H54 (cell line): ENCODE data around the gene ATOH8.
A peak's percentile ranks its signal among the peaks of the same experiment; 100 is the strongest.

Experiments
- DNase-seq: peaks from one replicate; pipeline ENCODE4 v3.0.0; 2011; ENCODE audit warnings: low spot score, mixed read lengths; ENCODE audit not compliant: insufficient read length
- FAIRE-seq: peaks from 3 replicates; lab custom pipeline; 2011; peaks lifted over from hg19 to GRCh38; lab: Jason Lieb, UNC
- POLR2A ChIP-seq: IDR thresholded peaks from 2 replicates; pipeline ENCODE4 v1.6.1; 2011; ENCODE audit warnings: low read depth, mild to moderate bottlenecking, low read length

Gene ATOH8

DNA sequence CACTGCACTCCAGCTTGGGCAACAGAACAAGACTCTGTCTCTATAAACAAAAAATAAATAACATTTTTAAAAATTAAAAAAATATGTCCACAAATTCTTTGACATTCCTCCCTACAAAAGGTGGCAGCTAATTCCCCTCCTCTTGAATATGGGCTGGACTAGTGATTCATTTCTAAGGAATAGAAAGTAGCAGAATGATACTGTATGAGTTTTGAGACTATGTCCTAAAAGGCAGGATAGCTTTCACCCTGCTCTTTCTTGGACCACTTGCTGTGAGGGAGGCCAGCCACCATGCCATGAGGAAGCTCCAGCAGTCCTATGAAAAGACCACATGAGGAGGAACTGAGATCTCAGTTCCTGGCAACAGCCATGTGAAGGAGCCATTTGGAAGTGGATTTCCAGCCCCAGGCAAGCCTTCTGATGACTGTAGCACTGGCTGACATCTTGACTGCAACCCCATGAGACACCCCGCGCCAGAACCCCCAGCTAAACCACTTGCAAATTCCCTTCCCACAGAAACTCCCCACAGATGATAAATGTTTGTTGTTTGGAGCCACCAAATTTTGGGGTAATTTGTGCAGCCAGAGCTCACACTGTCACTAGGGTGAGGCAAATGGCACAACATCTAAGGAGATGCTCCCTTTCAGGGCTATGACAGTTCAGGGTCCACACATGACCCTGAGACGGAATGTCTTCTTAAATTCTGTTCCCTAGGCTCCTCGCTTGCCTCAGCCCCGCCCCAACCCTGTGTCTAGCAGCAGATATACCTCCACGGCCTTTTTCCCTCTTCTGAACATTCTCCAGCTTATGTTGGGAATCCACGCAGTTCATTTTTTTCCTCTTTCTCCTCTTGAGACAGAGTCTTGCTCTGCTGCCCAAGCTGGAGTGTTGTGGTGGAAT is 17.1 kb upstream of the ATOH8 start:
- FAIRE-seq, result no peak
- TF ChIP-seq POLR2A, result no peak
- DNase-seq, result no peak

GRCh38 chr2:85737481-85737880 is 16.3 kb upstream of the ATOH8 start:
- DNase-seq (peak; percentile 65), FAIRE-seq (no peak)
- TF ChIP-seq POLR2A, result no peak

DNA sequence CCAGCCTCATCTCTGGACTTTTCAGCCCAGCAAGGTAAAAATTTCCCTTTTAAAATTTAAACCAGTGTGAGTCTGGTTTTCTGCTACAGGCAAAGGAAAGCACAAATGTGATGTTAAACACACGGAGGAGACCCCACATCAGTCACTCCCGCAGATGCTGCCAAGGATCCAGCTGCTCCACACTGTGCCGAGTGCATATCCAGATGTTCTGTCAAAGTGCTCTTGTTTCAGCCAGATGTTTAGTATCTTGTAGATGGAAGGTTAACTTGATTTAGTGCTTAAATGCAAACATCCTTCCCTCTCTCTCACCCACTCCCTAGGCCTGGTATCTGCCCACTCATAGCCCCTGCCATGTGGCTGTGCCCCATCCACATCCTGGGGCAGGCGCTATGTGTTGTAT is 15.8 kb upstream of the ATOH8 start:
- FAIRE-seq (no peak), DNase-seq (no peak)
- no peak for TF ChIP-seq POLR2A

DNA sequence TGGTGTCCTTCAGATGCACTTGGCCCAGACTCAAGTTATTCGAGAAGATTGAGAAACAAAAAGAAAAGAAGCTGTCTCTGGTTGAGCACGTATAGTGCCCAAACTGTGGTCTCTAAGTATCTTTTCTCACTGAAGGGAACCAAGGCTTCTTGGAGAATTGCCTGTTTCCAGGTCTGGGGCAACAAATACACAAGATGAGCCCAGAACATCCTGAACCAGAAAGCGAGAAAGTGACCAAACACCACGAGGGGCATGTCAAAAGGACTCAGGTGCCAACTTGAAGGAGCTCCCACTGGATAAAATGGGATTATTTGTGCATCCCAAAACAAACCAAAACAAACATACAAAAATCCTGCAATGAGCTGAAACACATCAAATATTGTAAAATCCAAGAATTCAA is 13.6 kb upstream of the ATOH8 start:
- no peak for FAIRE-seq
- no peak for DNase-seq
- no peak for TF ChIP-seq POLR2A

- TF ChIP-seq POLR2A, result no peak
- no peak for DNase-seq
- FAIRE-seq, result no peak
Measured at GRCh38 chr2:85741211-85741832, 12.5 kb upstream of the ATOH8 start.

DNA sequence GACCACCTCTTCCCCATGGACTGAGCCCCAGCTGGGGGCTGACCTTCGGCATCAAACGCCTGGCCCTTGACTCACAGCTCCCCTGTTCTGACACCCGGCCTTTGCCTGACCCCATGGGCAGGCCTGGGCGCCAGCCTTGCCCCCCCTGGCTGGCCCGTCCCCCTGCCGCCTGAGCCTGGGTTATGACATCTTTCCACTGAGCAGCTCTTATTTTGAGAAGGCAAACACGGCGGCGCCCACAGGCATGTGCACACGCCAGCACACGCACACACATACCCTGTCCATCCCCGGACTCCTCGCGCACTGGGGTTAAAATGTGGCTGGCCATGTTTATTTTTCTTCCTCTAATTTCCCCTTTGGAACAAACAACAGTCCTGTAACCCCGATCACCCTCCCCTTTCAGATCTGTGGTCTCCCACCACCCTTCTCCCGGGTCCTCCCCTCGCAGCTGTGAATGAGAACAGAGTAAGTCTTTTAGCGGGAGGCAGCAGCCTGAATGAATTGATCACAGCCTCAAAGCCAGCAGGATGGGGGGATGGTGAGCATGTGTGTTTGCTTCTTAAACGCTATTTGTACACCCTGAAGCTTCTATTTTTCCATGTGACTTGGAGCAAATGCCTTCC is 11.8 kb upstream of the ATOH8 start:
- DNase-seq (no peak), FAIRE-seq (no peak)
- TF ChIP-seq POLR2A, result no peak

DNA sequence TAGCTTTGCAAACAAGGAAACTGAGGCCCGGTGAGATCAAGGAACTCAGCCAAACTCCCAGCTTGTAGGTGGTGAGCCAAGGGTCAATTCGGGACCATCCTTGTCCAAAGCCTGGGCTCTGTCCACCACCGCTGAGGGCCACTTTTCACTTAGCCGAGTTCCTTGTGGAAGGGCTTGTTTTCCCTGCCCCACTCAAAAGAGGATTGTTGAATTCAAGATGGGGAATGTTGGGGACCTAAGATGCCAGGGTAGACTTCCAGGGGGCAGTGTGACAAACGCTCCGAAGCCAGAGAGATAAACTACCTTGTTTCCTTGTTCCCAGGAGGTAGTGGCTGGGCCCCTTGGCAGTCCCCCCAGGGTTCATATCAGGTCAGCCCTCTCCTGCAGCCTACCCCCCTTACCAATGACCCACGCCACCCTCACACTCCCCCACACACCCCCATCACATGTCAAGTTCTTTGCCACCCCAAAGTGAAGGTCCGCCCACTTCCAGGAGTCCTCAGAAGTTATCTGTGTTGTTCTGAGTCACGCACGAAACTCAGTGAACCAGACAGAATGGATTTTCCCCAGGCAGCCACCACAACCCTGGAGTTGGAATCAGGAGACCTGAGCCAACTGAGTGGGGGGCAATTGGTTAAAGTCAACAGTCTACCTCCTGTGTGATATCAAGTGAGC is 10.3 kb upstream of the ATOH8 start:
- FAIRE-seq (no peak), DNase-seq (no peak)
- no peak for TF ChIP-seq POLR2A

- FAIRE-seq (no peak), DNase-seq (no peak)
- no peak for TF ChIP-seq POLR2A
Measured at GRCh38 chr2:85744055-85744454, 9.7 kb upstream of the ATOH8 start.

DNA sequence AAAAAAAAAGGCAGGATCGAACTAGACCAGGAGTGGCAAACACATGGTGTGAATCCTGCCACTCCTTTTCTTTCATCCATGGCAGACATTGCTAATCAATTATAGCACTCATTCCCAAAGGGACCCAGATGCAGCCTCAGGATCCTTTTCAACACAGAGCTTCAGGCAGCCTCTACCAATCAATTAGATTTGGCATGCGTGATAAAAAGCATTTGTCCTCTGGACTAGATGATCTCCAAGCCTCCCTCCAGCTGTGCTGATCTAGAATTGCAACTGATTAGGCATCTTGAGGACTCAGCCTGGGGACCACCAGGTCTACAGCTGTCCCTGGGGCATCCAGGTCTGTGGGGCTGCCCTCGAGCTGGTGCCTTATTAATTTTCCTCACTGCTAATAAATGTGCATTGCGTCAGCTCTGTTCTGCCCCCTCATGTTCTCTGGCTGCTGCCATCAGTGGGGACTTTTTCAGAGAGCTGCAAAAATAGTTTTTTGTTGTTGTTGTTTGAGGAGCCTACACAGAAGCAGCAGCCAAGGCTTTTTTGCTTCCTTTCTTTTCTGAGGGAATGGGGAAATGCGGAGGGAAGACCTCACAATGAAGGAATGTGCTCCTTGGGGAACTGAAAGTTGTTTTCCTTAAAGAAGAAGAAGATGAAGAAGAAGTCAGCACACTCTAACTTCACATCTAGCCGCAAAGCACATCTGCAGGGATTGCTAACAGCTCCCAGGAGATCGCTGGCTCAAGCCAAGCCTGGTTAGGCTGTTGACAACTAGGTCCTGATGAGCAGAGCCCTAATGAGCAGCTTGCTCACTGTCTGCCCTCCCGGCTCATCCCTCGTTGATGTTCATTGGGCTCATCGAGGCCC is 8.8 kb upstream of the ATOH8 start:
- DNase-seq (no peak), FAIRE-seq (no peak)
- TF ChIP-seq POLR2A, result no peak

GRCh38 chr2:85745619-85746018 is 8.2 kb upstream of the ATOH8 start:
- DNase-seq (no peak), FAIRE-seq (no peak)
- TF ChIP-seq POLR2A, result no peak

DNA sequence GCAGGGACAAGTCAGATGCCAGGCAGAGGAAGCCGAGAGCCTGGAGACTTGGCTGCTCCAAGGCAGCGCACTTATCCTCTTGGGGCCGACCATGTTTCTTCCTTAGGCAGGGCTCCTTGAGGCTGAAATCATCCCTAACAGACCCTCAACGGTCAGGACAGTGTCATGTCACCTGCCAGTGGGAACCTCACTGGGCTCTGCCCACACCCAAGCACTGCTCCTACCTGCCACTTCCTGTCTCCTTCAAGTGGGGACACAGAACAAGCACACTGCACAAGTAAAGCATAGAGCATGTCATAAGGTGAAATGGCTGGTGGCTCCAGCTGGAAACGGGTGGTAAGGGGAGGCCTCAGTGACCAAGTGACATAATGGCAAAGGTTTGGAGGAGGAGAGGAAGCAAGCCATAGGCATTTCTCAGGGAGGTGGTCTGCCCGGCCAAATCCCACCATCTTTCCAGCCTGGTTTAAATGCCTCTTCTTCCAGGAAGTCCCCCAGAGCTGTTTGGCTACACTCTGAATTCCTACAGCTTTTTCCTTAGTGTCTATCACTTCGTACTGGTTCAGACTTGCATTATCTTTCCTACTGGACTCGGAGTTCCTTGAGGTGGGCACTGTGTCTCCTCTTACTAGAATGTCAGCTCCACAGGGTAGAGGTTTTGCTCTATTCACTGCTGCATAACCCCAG is 7.3 kb upstream of the ATOH8 start:
- DNase-seq, result no peak
- TF ChIP-seq POLR2A, result no peak
- no peak for FAIRE-seq

DNA sequence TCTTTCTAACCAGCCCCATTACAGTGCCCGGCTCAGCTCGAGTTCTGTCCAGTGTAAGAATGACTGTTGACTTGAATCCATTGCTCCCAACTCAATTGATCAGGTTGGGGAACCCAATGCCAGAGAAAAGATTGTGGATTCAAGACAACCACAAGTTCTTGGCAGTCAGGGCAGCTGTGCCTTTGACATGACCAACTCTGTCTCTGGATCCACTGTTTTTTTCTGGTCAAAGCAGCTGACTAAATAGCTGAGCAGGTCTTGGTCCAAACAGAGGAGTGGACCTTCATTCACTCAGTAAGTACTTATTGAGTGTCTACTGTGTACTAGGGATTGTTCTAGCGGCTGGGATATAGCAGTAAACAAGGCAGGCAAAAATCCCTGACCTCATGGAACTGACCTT is 6.3 kb upstream of the ATOH8 start:
- FAIRE-seq (no peak), DNase-seq (no peak)
- no peak for TF ChIP-seq POLR2A
